HepG2 (cell line): ENCODE measurements around the gene COL27A1. TPM values are rescaled to one million over a fixed set of nuclear protein-coding genes. Genes with fewer than 3 reads are reported as not detected.

Experiments used
- ATAC-seq: fragments of 200-7000 bp; cut with Tn5 transposase; 3 replicates; pipeline ENCODE4 v1.9.1; 2020; ENCODE audit warnings: mild to moderate bottlenecking, moderate library complexity
- BruUV-seq: library from RNA; stranded (reverse); fragments of 400-500 nt; replicated peaks from 2 replicates; lab custom pipeline; 2021; lab: Mats Ljungman, UMichigan
- CTCF ChIA-PET: fragments of 300-600 bp; formaldehyde crosslinking; extraction: SDS; loops from one replicate; lab custom pipeline; 2021; ENCODE audit warnings: low total read pairs, inconsistent platforms, low intra/inter-chr PET ratio; lab: Yijun Ruan, JAX
- POLR2A ChIA-PET: fragments of 350-600 bp; sonication (Branson Sonifier 250); formaldehyde crosslinking; loops from one replicate; lab custom pipeline; 2020; ENCODE audit warnings: antibody characterized with exemption, inconsistent platforms; lab: Yijun Ruan, JAX
- DNase-seq: peaks from one replicate; pipeline ENCODE4 v3.0.0-alpha.2; 2015; ENCODE audit warnings: low spot score
- FAIRE-seq: peaks from 3 replicates; lab custom pipeline; 2011; peaks lifted over from hg19 to GRCh38; lab: Jason Lieb, UNC
- H2AFZ ChIP-seq: one replicate; pipeline ENCODE4 v1.6.1; 2011; ENCODE audit warnings: low read length, inconsistent platforms
- H3K27ac ChIP-seq: fragments of 300-600 bp; 3 replicates; pipeline ENCODE4 v1.8.0; 2011; ENCODE audit warnings: mixed run types, mild to moderate bottlenecking, mixed read lengths, low read length, inconsistent platforms; ENCODE audit not compliant: insufficient read depth; ENCODE audit errors: extremely low read length
- H3K27me3 ChIP-seq, 2 experiments: fragments of 200-600 bp in 1 of 2; 2 replicates in 1 of 2; 3 replicates in 1 of 2; pipeline versions ENCODE4 v1.6.0 to v1.8.0; 2011; ENCODE audit warnings: low read length in 2 of 2, mild to moderate bottlenecking in 2 of 2, moderate library complexity in 2 of 2, inconsistent platforms in 1 of 2; ENCODE audit not compliant: insufficient read depth in 2 of 2, control insufficient read depth in 1 of 2
- H3K36me3 ChIP-seq, 2 experiments: fragments of 200-600 bp in 1 of 2; replicated peaks in 1 of 2; 2 replicates in 1 of 2; 3 replicates in 1 of 2; pipeline versions ENCODE4 v1.5.1 to v1.8.0; 2011; ENCODE audit warnings: low read length in 2 of 2, inconsistent platforms in 1 of 2; ENCODE audit not compliant: insufficient read depth in 2 of 2, control insufficient read depth in 1 of 2
- H3K4me1 ChIP-seq: 2 replicates; pipeline ENCODE4 v1.5.1; 2012; ENCODE audit warnings: low read length, inconsistent platforms; ENCODE audit not compliant: insufficient read depth
- H3K4me2 ChIP-seq: 2 replicates; pipeline ENCODE4 v1.6.0; 2011; ENCODE audit warnings: low read depth, low read length, inconsistent platforms
- H3K4me3 ChIP-seq, 3 experiments: fragments of 200-600 bp in 1 of 3; sonication (generic), shearing (Covaris generic) in 1 of 3; replicated peaks in 1 of 3; 2 replicates each; pipeline ENCODE4 v1.5.1; 2011 to 2016; ENCODE audit warnings: low read length in 3 of 3, inconsistent platforms in 2 of 3, low read depth in 2 of 3, mild to moderate bottlenecking in 2 of 3, control low read depth in 1 of 3, mixed read lengths in 1 of 3; ENCODE audit not compliant: insufficient read depth in 1 of 3
- H3K79me2 ChIP-seq: one replicate; pipeline ENCODE4 v1.6.1; 2011; ENCODE audit warnings: low read length, inconsistent platforms; ENCODE audit not compliant: insufficient read depth
- H3K9ac ChIP-seq: 2 replicates; pipeline ENCODE4 v1.6.0; 2011; ENCODE audit warnings: mild to moderate bottlenecking, low read depth, low read length, inconsistent platforms; ENCODE audit not compliant: insufficient read depth
- H3K9me3 ChIP-seq: 2 replicates; pipeline ENCODE4 v1.5.1; 2012; ENCODE audit warnings: mild to moderate bottlenecking, low read length
- H4K20me1 ChIP-seq: 2 replicates; pipeline ENCODE4 v1.6.0; 2011; ENCODE audit warnings: inconsistent platforms, mild to moderate bottlenecking, low read length, moderate library complexity; ENCODE audit not compliant: insufficient read depth
- AGO2 ChIP-seq: fragments of 200-400 bp; formaldehyde crosslinking; optimal IDR thresholded peaks from 2 replicates; pipeline ENCODE3; 2017; ENCODE audit warnings: mild to moderate bottlenecking, low read depth, low read length, moderate library complexity
- DBP ChIP-seq: sonication (generic); formaldehyde crosslinking; IDR thresholded peaks from 2 replicates; pipeline ENCODE4 v1.4.0; 2020; ENCODE audit warnings: missing genetic modification reagents; ENCODE audit errors: not compliant biosample characterization
- JUND ChIP-seq: sonication (generic); formaldehyde crosslinking; IDR thresholded peaks from 2 replicates; pipeline ENCODE4 v1.8.0; 2022; ENCODE audit warnings: mild to moderate bottlenecking, missing genetic modification reagents
- WGBS: methylation state at CpG from one replicate; pipeline ENCODE4 v1.1.6; 2017; ENCODE audit warnings: low lambda C conversion rate; 5-methylcytosine and 5-hydroxymethylcytosine counted together
- in situ Hi-C: cut with HindIII; loops from 2 replicates; pipeline ENCODE4 v1.10.0; 2017; ENCODE audit warnings: low pct_unique_long_range_greater_than_20kb; ENCODE audit not compliant: extremely low pct_ligation_motif_present
- intact Hi-C: fragments of 100-400 bp; cut with micrococcal nuclease; formaldehyde crosslinking; loops from one replicate; pipeline ENCODE4 v1.10.0; 2022; ENCODE audit not compliant: unreplicated experiment
- polyA plus RNA-seq, 8 experiments: library from polyadenylated mRNA; depleted of rRNA in 3 of 8; stranded (reverse) in 7 of 8; unstranded in 1 of 8; fragments of >200 nt; fragmentation: Illumina TruSeq in 4 of 8; extraction: Trizol in 4 of 8; gene quantifications; 2 replicates each; pipeline versions ENCODE4 v1.2.1 to v1.2.3, GENCODE V29; 2011 to 2016; ENCODE audit warnings: low read depth in 4 of 8, missing spikeins in 1 of 8, mixed read lengths in 1 of 8; ENCODE audit not compliant: insufficient read depth in 1 of 8
- total RNA-seq, 5 experiments: library from RNA; depleted of rRNA; stranded (reverse); fragments of >200 nt; fragmentation: Illumina TruSeq; extraction: Trizol; gene quantifications; 2 replicates each; pipeline ENCODE4 v1.2.3, GENCODE V29; 2016; ENCODE audit warnings: low read depth in 1 of 5

The COL27A1 gene
- total and polyA plus RNA-seq, 2 of the 13 experiments (the other 11 are each of a cell fraction or from before 2014, with no cell fraction given): 71.3 to 89.1 TPM

GRCh38 chr9:114193090-114193489 lies 37.8 kb downstream of the COL27A1 start:
- CTCF ChIA-PET: no interaction called here
- TF ChIP-seq DBP (CRISPR knock-in tag): no peak
- peak; percentile 9 for TF ChIP-seq AGO2
- Histone ChIP-seq H4K20me1 (no peaks in the 10 kb centered on the region), H3K4me2 (no peak overlapping the region), H3K9me3 (peaks cover 14% of the 10 kb centered on the region; the same call in 1 of the 2 replicates), H3K4me1 (no peaks in the 10 kb centered on the region), H3K27ac (no peak overlapping the region), H3K4me3 (no peak overlapping the region), H3K27me3 (no peaks in the 10 kb centered on the region), H3K79me2 (peaks cover 2% of the 10 kb centered on the region), H3K36me3 (peaks cover 46 to 92% of the 10 kb centered on the region in 2 experiments), H3K9ac (no peak overlapping the region), H2AFZ (no peak overlapping the region)
- no peak for FAIRE-seq
- intact Hi-C loops (loop anchor here (5.0 kb wide), 1 partner anchor 36 kb away; the partner anchor contains the start of gene COL27A1), in situ Hi-C loops (no loop called here)
- POLR2A ChIA-PET: no interaction called here
- WGBS: 100% methylated on average over 1 of the region's 3 CpGs
- DNase-seq: no peak
- ATAC-seq: no peak
- no TSS peak for BruUV-seq

DNA sequence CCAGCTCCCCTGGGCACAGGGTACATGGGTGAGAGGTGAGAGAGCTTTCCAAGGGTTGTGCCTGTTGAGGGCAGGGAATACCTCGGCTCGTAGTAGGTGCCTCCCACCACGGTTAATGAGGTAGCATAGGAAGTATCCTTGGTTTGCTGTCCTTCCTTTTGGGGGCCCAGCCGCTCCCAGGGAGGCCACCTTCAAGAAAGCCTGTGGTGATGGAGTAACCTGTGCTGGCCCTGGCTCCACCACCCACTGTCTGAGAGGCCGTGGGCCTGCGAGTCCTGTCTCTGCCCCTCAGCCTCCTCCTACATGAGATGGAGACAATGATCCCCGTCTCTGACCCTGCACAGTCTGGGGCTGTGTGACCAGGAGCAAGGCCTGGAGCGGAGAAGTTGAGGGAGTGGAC lies 40.8 kb downstream of the COL27A1 start:
- Histone ChIP-seq H3K9ac (no peak overlapping the region), H3K79me2 (no peaks in the 10 kb centered on the region), H3K4me1 (no peaks in the 10 kb centered on the region), H3K36me3 (peaks cover 62 to 100% of the 10 kb centered on the region in 2 experiments), H3K4me2 (no peak overlapping the region), H3K9me3 (no peaks in the 10 kb centered on the region), H3K27me3 (no peaks in the 10 kb centered on the region), H3K4me3 (no peak overlapping the region), H3K27ac (no peak overlapping the region), H2AFZ (no peak overlapping the region), H4K20me1 (no peaks in the 10 kb centered on the region)
- POLR2A ChIA-PET: no interaction called here
- no peak for ATAC-seq
- 97% methylated on average over 4 of the region's 8 CpGs for WGBS
- intact Hi-C loops: no loop called here
- in situ Hi-C loops: no loop called here
- FAIRE-seq: no peak
- DNase-seq: no peak
- peak; percentile 59 for TF ChIP-seq AGO2
- no peak for TF ChIP-seq JUND (CRISPR knock-in tag)
- CTCF ChIA-PET: no interaction called here
- no TSS peak for BruUV-seq
